GM21619 (cell line): ENCODE data around the gene PLGRKT.
A peak's percentile ranks its signal among the peaks of the same experiment; 100 is the strongest.
"Not testable (repeated sequence)": the region's sequence is repeated elsewhere in the genome, so short reads cannot be mapped to it uniquely, and the experiment has no call there.

Experiments used
- ATAC-seq: cut with Tn5 transposase; IDR thresholded peaks from one replicate; pipeline ENCODE4 v1.9.1; 2021; ENCODE audit not compliant: unreplicated experiment

Gene PLGRKT

GRCh38 chr9:5388026-5388819, 49.5 kb downstream of the PLGRKT start:
- ATAC-seq = no peak

GRCh38 chr9:5384436-5384835, 53.3 kb downstream of the PLGRKT start:
- no peak for ATAC-seq

- no peak for ATAC-seq
Observed at GRCh38 chr9:5382479-5382878, 55.2 kb downstream of the PLGRKT start.

GRCh38 chr9:5375790-5376477, 61.8 kb downstream of the PLGRKT start:
- no peak for ATAC-seq

- no peak for ATAC-seq
Observed at GRCh38 chr9:5375091-5375490, 62.6 kb downstream of the PLGRKT start.

GRCh38 chr9:5364294-5365024, 73.3 kb downstream of the PLGRKT start:
- peak; percentile 97 for ATAC-seq

GRCh38 chr9:5361326-5362010, 76.3 kb downstream of the PLGRKT start:
- ATAC-seq = no peak

- no peak for ATAC-seq
Observed at GRCh38 chr9:5360341-5360740, 77.4 kb downstream of the PLGRKT start.

GRCh38 chr9:5357431-5358105, 80.2 kb downstream of the PLGRKT start:
- no peak for ATAC-seq

- no peak for ATAC-seq
Observed at GRCh38 chr9:5355817-5356216, 81.9 kb downstream of the PLGRKT start.

- ATAC-seq = no peak
Observed at GRCh38 chr9:5355226-5355625, 82.5 kb downstream of the PLGRKT start.

- ATAC-seq = no peak
Observed at GRCh38 chr9:5354184-5354583, 83.5 kb downstream of the PLGRKT start.

- ATAC-seq = no peak
Observed at GRCh38 chr9:5352637-5353248, 85.0 kb downstream of the PLGRKT start.

- ATAC-seq = peak; percentile 97
Observed at GRCh38 chr9:5338992-5339981, 98.4 kb downstream of the PLGRKT start, which contains the start of gene RLN1. Gene RLN1, minus strand, starts transcription at chr9:5339876. Its CDS starts 130 bp downstream, at chr9:5339746.

GRCh38 chr9:5336688-5337087, 101.0 kb downstream of the PLGRKT start:
- ATAC-seq = no peak

GRCh38 chr9:5331276-5331675, 106.4 kb downstream of the PLGRKT start:
- not testable (repeated sequence) for ATAC-seq

- no peak for ATAC-seq
Observed at GRCh38 chr9:5326893-5327548, 110.7 kb downstream of the PLGRKT start.

GRCh38 chr9:5326187-5326586, 111.5 kb downstream of the PLGRKT start:
- no peak for ATAC-seq
